ENCODE results near the gene RPL19.

Gene RPL19

GRCh38 chr17:39223907-39224777 is 24.1 kb downstream of the RPL19 start:
- DNase-seq (ENCODE audit: low read depth in 2 of 2): no peak

DNA sequence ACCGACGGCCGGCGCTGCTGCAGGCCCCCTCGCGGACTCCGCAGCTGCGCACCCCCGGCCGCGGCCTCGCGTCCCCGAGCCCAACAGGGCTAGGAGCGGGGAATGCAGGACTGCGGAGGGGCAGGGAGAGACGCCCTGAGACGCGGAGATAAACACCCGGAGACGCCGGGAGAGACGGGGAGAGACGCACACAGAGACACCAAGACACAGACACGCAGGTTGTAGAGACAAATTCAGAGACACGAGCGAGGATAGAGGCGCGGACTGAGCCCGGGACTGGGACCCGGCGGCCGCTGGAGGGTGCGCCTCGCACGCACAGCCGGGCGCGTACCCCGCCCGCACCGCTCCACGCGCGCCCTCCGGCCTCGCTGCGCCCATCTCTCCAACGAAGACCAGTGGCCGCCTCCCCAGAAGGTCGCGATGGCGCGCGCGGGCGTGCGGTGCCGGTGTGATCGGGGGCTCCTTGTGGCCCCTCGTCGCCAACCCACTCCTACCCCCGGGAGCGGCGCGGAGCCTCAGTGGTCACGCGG is 24.8 kb downstream of the RPL19 start:
- no peak for DNase-seq (ENCODE audit: low read depth in 2 of 2)

- DNase-seq (ENCODE audit: low read depth in 2 of 2): no peak
Observed at GRCh38 chr17:39225308-39225958, 25.4 kb downstream of the RPL19 start, which contains the start of gene STAC2. STAC2 (minus strand) TSS chr17:39225945; CDS start chr17:39225502, 443 bp downstream.

- DNase-seq (ENCODE audit: low read depth in 2 of 2): peak in 1 of 2 experiments; percentile 36
Observed at GRCh38 chr17:39225959-39226683, 26.0 kb downstream of the RPL19 start.

DNA sequence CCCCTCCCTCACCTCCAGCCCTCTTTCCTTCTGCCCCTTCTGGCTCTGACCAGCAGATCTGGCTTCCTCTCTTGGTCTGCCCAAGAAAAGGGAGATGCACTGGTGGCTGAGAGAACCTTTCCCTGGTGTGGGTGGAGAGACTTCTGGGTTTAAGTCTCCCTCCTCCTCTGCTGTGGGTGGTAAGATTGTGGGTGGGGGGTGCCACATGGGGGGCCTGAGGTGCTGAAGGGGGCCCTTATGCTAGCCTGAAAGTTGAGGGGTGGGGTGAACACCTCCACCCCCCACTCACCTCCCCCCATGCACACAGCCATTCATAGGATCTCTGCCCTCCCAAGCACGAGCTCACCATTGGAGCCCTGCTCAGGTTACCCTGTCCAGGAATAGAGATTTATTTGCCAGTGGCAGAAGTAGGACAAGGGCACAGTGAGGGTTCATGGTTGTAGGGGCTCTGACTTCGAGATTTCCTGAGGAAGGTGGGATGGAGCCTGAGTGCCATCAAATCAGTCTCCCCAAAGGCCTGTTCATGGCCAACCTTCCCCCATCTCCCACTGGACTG is 27.4 kb downstream of the RPL19 start:
- DNase-seq (ENCODE audit: low read depth in 2 of 2): no peak

DNA sequence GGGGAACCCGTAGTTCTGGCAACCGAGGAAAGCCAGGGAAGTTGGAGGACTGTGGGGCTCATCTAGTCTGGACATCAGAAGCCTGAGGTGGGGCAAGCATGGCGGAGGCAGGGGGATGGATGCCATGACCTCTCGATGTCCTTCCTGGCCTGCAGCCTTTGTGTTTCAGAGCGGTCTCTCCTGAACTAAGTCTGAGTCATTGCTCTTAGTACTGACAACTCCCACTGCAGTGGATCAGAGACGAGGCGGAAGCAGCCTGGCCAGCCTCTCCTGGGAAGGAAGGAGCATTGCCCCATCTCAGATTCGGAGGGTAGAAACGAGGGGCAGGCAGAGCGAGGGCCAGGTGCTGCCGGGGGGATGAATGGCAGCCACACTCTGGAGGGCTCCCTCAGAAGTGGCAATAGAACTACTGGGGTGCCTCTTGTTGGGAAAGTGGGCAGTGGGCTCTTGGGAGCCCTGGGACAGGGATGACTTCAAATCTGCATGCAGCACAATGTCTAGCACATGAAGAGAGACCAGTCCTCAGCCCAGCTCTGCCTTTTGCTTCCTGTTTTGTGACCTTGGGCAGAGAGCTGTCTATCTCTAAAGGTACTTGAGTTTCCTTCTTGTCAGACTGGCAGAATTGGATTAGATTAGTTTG is 29.3 kb downstream of the RPL19 start:
- DNase-seq (ENCODE audit: low read depth in 2 of 2): no peak

GRCh38 chr17:39230361-39230760 is 30.3 kb downstream of the RPL19 start:
- no peak for DNase-seq (ENCODE audit: low read depth in 2 of 2)

DNA sequence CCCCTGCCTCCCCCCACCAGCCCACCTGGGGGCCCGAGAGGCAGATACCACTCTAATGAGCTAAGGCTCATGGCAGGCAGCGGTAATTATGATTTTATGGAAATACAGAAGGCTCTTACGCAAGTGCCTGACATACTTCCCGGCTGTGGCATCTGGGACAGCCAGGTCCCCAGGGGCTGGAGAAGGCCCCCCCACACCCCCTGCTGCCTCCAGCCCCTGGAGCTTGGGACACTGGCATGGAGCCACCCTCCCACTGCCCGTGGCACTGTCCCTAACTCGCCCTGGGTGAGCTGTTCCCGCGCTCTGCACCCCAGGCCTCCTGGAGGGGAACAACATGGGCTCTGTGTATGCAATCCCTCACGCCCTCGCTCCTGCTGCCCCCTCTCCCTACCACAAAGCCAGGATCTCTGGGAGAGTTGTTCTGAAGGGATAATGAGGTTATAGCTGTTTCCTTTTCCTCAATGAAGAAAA is 31.0 kb downstream of the RPL19 start:
- DNase-seq (ENCODE audit: low read depth in 2 of 2): no peak

- DNase-seq (ENCODE audit: low read depth in 2 of 2): no peak
Observed at GRCh38 chr17:39231591-39232551, 31.8 kb downstream of the RPL19 start.

DNA sequence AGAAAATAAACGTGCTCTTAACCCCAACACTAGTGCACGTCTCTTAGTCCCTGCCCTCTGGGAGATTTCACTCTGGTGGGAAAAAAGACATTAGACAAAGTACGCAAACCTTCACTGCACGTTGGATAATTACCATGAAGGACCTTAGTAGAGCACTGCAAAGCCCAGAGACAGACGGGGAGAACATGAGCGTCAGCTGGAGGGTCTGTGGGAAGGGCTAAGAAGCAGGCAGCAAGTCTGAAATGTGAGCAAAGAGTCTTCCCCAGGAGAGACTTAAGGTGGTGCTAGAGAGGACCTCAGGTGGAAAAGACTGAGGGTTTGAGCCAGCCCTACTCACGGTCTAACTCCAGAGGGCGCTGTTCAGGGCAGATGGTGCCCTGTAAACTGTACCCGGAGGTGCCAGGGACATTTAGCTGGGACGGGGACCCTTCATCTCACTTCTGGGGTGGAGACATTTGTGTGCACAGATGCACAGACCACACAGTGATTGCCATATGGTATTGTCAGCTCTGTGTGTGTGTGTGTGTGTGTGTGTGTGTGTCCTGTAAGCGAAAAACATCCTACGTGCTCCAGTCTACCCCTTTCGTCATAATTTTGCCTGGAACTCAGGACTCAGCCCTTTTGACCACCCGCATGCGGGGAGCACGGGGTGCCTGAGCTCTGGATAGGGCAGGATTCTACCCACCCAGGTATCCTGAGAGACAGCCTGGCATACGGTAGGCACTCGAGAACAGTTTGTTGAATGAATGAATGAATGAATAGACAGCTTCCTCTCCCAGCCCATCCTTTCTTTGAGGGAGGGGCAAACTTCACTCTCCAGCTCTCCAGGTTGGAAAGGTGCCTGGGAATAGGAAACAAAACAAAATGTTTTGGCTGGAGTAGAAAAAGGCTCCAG is 35.7 kb downstream of the RPL19 start:
- DNase-seq (ENCODE audit: low read depth in 2 of 2): no peak

- DNase-seq (ENCODE audit: low read depth in 2 of 2): no peak
Observed at GRCh38 chr17:39236450-39236927, 36.4 kb downstream of the RPL19 start.

DNA sequence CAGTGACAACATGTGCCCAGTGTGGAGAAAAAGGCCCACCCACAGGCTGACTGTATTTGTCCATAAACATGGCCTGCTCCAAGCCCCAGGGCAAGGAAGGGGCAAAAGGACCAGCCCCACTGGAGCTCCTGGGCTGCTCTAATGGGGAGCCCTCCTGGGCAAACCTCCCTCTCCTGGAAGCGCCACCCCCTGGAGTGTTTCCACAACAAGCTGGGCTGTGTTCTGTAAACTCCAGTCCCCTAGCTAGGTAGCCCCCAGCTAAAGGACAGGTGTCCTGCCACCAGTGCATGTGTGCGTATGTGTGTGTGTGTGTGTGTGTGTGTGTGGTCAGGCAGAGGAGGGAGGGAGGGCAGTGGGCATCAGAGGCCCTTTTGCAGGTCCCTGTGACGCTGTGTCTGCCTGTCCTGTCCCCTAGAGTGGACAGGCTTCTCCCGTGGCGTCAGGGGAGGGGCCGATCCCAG is 36.9 kb downstream of the RPL19 start:
- no peak for DNase-seq (ENCODE audit: low read depth in 2 of 2)

- DNase-seq (ENCODE audit: low read depth in 2 of 2): no peak
Observed at GRCh38 chr17:39237586-39237985, 37.5 kb downstream of the RPL19 start.

- no peak for DNase-seq (ENCODE audit: low read depth in 2 of 2)
Observed at GRCh38 chr17:39238311-39238972, 38.4 kb downstream of the RPL19 start.

- DNase-seq (ENCODE audit: low read depth in 2 of 2): no peak
Observed at GRCh38 chr17:39239640-39240314, 39.7 kb downstream of the RPL19 start.

DNA sequence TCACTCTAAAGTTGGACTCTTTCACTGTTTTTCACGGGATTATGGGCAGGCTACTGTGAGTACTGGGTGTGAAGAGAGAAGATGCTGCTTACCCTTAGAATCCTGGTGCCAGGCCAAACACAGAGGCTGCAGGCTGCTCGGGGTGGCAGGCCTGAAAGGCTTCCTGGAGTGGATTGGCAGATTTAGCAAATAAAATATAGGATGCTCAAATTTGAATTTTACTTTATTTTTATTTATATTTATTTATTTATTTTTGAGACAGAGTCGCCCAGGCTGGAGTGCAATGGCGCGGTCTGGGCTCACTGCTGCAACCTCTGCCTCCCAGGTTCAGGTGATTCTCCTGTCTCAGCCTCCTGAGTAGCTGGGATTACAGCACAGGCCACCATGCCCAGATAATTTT is 40.5 kb downstream of the RPL19 start:
- DNase-seq (ENCODE audit: low read depth in 2 of 2): no peak

DNA sequence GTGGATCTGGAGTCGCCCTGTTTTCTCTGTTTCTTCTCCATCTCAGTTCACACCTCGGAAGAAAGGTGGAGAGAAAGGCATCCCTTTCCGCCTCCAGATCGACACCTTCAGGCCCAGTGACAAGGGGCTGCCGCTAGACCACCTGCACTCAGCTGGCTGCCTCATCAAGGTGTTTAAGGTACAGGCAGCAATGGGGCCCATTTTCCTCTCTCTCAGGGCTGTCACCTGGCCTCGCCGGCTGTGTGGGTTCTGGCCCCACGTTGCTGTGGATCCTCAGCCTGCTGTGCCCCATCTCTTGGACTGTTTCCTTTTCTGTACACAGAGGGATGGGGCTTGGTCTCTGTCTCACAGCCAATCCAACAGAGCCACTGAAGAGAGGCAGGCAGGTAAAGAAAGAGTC is 43.1 kb downstream of the RPL19 start:
- no peak for DNase-seq (ENCODE audit: low read depth in 2 of 2)

All from fibroblast of skin of left quadriceps (primary cell).